GM18870 (cell line): ENCODE data around the gene FAM168A.

Experiments
- ATAC-seq: cut with Tn5 transposase; IDR thresholded peaks from one replicate; pipeline ENCODE4 v1.9.1; 2021; ENCODE audit warnings: moderate library complexity; ENCODE audit not compliant: unreplicated experiment

FAM168A gene

DNA sequence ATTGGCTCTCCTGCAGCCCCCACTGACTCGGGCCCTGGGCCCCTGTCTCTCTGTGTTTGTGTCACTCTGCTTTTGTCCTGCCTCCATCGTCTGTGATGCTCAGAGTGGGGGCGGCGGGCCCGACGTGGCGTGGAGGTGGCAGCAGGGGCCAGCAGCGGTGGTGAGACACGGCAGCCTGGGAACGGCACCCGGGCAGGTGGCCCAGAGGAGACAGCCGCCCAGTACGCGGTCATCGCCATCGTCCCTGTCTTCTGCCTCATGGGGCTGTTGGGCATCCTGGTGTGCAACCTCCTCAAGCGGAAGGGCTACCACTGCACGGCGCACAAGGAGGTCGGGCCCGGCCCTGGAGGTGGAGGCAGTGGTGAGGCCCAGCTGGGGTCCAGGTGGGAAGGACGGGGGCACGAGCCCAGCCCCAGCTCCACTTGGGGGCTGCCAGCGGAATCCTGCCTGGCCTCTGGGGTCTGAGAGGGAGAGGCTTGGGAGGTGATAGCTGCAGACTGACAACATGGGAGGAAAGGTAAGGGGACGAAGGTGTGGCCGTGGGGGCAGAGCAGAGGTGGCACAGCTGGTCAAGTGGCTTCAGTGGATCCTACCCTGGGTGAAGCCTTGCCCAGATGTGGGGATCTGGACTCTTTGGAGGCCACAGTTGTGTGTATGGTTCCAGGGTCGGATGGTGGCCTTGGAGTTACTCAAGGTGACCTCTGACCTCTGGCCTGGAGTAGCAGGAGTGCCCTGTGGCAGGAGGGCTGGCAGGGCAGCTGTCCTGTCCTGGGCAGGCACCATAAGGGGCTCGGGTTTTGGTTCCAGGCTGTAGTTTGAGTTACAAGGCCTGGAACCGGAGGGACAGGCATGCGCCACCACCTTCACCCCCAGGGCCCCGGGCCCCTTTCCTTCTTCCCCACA lies 205.6 kb downstream of the FAM168A start:
- ATAC-seq: no peak

DNA sequence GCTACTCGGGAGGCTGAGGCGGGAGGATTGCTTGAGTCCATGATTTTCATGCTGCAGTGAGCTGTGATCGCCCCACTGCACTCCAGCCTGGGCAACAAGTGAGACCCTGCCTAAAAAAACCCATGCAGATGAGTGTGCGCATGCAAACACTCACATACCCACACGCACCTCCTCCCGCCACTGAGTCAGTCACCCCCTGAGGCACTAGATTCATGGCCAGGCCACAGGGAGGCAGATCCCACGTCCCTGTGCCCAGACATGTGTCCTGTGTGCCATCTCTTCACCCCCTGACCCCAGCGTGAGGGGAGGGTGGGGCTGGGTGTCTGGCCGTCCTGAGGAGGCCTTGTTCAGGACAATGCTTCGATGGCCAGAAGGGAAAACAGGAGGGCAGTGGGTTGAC lies 206.2 kb downstream of the FAM168A start:
- ATAC-seq: no peak

DNA sequence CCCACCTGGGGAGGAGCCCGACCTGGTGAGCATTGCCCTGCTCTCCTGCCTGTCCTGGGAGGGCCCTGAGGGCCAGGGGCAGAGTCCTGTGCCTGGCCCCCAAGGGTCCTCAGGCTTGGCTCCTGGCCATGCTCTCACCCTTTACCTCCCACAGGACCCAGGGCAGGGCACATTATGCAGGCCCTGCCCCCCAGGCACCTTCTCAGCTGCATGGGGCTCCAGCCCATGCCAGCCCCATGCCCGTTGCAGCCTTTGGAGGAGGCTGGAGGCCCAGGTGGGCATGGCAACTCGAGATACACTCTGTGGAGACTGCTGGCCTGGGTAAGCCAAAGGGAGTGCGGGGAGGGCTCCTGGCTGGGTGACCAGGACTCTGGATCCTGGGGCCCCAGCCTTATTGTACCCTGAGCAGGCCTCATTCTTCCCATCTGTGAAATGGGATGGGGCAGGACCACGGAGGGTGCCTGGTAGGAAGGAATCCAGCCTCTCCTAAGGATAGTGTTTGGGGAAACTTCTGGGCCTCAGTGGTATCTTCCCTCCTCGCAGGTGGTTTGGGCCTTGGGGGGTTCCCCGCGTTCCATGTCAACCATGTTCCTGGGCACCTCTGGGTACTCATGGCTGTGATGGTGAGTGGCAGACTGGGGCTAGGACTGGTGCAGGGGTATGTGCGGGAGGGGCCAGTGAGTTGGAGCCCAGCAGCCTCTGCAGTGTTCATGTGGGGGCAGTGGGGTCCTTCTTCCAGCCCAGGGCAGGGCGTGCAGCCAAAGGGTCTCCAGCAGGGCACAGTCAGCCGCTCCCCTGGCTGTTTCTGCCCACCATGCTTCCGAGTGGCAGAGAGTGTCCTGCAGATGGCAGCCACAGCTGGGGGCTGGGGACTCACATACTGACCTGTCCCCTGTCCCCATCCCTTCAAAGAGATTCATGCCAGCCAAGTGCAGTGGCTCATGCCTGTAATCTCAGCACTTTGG lies 207.0 kb downstream of the FAM168A start:
- ATAC-seq: no peak

DNA sequence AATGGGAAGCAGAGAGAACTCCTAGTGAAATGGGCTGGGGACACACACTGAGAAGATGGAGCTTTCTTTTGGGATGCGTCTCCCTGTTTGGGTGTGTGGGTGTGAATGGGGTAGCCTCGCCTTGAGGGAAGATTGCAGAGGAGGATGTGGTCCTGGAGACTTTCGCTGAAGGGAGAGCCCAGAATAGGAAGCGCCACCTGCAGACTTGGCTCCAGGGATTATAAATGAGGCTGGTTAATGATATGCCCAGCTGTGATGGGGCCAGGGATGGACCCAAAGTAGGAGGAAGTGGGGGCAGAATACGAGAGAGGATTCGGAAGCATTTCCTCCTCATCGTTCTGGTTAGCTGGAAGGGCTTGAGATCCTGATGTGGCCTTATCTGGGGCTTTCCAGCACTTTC lies 208.0 kb downstream of the FAM168A start:
- no peak for ATAC-seq

DNA sequence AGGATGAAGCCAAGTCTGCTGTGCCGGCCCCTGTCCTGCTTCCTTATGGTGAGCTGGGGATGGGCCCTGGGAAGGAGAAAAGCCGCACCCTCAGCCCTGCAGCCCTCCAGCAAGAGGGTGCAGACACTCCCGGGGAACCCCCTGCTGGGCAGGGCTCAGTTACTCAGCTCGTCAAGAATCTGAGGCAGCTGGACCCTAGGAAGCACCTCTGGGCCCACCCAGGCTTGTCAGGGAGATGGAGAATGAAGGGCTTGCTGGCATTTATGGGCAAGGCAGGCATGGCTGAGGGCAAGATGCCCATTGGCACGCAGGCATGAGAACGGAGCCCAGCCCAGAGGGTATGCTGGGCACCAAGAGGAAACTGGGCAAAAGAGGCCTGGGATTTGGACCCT lies 208.8 kb downstream of the FAM168A start:
- ATAC-seq: no peak

DNA sequence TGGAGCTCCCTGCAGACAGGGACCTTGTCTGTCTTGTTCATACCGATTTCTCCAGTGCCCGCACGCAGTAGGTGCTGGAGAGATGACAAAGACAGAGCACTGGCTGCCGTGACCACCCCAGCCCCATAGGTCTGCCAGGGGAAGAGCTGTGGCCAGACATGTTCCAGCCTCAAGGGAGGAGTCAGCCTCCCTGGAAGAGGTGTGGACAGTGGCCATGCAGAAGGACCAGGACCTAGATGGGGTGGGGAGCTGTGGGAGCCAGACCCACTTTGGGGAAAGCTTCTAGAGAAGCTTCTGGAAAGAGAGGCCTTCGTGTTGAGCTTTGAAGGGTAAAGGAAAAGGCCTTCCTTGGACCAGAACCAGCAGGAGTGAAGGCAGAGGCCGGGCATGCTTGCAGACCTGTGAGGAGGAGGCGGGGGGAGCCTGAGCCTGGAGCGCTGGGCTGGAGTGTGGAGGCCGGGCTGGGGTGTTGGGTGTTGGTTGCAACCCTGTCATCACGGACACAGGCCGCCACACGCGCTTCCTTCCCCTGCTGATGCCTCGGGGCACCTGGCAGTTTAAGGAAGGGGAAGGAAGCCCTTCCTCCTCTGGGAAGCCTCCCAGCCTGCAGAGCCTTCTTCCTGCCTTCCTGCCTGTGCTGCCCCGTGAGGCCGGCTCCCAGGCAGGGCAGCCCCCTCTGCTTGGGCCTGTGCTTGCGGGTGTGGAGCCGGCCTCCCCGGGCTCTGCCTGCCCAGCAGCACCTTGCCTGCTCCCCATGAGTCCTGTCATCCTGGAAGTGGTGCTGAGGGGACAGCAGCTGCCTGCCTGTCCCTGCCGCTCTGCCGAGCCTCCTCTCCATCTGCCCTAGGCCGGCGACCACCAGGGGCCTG lies 209.4 kb downstream of the FAM168A start:
- ATAC-seq: no peak

DNA sequence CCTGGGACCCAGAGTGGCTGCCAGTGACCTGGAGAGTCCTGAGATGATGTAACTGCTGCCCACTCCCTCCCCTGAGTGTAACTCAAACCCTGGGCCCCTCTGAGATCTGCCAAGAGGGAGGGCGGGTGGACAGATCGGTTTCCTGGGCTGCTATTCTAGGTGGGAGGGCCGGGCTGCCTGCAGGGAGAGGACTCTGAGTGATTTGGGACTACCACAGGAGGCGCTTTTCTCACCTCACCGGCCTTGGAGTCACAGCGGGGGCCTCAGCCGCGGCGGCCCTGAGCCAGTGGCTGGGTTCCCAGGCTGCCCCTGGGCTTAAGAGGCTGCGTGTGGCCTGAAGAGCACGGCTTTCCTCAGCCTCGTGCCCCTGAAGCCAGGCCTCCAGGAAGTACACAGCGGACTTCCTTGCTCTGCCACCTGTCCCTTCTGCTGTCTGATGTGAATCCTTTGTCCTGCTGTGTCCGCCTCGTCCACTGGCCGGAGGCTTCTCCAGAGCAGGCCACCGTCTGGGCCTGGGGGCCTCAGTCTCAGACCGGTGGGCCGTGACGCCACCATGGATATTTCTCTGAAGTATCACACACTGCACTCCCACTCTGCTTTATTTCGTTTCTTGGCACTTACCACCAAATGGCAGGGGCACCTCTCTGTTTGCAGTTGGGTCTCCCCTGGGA lies 210.2 kb downstream of the FAM168A start:
- no peak for ATAC-seq

DNA sequence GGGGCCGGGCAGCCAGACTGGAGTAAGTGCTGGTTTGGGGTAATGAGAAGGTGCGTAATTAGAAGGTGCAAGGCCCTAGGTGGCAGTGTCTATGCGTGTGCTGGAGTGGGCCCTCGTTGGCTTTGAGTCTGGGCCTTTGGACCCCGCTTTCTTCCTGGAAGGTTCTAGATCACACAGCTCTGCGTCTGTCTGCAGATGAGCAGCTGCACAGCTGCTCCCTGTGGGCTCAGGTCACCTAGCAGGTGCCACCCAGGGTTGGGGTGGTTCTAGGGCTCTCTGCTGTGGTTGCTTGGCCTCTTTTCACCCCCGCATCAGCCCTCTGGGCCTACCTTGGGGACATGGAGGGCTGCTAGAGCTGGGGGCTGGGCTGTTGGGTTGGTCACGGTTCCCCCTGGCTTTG lies 211.4 kb downstream of the FAM168A start:
- ATAC-seq: no peak

DNA sequence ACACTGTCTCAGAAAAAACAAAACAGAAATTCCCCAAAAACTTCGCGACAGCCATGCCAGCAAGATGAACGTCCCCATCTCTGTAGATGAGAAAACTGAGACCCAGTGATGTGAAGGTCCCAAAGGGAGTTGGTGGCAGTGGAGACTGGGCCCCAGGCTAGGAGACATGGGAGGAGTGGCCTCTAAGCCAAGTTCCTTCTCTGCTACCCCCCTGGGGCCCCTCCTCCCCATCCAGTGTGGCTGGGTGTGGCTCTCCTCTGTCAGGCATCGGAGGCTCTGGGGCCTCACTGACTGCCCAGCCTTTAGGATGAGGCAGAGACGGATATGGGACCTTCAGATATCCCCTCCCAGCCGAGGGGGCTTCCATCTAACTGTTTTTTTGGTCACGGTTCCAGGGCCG lies 211.9 kb downstream of the FAM168A start:
- no peak for ATAC-seq

DNA sequence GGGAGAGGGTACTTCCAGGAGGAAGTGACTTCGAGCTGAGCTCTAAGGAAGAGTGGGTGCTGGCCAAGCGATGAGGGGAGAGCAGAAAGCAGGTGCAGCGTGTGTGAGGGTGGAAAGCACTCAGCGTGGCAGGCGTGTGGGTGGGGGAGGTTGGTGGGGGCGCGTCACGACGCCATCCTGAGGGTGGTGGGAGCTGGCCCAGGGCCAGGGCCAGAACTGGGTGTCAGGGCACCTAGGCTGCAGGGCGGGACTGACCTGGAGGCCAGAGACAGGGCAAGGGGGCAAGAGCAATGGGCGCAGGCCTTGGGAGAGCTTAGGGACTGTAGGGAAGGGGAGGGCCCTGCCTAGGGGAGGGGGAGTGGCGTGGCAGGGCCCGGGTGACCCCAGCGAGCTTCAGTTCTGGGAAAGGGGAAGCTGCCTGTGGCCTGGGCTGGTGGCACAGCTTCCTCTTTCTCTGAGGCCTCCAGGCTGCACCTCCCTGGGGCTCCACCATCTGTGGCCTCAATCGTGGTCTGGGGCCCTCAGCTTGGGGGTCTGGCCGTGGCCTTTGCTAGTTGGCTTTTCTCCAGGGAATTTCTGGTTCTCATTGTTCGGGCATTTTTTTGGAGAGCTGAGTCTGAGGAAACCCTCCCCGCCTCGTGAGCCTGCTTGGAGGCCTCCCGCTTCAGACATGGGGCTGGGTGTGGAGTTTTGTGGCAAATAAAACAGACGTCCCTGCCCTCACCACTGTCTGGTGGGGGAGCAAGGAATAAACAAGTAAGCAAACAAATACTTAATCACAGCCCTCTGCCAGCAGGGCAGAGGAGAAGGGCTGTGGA lies 212.8 kb downstream of the FAM168A start:
- no peak for ATAC-seq

DNA sequence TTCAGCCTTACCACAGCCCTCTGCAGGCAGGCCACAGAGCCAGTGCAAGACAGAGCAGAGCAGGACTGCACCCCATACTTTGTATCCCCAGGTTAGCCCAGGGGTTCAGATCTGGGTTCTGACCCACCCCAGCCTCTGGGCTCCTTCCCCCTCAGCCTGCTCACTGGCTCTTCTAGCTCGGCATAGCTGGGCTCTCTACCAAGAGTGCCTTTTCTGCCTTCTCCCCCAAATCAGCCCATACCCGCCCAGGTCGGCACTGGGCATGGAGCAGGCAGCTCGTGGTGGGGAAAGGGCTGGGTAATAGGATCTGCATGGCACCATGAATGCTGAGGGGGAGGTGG lies 213.4 kb downstream of the FAM168A start:
- no peak for ATAC-seq

DNA sequence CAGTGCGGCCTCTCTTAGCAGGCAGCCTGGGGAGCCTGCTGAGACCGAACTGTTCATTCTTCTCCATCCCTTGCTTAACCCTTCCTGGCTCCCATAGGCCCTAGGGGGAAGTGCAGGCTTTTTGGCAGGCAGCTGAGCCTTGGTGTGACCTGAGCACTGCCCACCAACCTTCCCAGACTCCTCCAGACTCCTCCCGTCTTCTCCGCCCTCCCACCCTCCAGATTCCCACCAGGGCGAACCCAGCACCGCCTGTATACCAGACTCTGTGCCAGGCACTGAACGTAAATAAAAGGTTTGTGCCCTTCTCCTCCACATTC lies 213.8 kb downstream of the FAM168A start:
- ATAC-seq: no peak

DNA sequence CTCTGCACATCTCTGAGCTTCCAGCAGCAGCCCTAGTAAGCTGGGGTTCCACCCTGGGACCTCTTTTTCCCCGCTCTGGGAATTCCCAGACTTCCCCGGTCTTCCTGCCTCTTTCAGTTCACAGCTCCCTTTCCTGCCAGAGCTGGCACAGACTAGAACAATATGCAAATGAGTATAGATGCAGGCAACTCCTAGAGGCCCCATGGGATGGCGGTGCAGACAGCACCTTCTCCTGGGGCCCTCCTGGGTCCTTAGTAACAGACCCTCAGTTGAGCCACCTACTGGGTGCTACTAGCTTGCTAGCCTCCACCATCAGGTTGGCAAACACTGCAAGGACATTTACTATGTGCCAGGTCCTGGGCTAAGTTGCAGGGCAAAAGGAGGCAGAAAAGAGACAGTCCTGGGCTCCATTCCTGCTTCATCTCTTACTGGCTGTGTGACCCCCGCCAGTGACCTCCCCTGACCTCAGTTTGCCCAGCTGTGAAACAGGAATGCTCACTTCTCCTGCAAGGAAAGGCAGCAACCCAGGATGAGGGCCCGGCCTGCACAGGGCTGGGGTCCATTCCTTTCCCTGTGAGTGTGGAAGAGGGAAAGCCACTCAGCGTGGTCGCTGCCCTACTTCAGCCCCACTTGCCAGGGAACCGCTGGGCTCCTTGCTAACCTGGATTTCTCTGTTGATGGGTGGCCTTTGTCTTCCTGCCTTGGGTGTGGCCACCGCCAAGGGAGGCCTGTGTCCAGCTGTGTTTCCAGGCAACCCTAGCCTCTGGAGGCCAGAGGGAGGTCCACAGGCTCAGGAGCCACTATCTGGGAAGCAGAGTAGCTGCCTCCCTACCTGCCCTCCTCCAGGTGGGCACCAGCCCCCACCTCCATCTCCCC lies 214.4 kb downstream of the FAM168A start:
- ATAC-seq: no peak

DNA sequence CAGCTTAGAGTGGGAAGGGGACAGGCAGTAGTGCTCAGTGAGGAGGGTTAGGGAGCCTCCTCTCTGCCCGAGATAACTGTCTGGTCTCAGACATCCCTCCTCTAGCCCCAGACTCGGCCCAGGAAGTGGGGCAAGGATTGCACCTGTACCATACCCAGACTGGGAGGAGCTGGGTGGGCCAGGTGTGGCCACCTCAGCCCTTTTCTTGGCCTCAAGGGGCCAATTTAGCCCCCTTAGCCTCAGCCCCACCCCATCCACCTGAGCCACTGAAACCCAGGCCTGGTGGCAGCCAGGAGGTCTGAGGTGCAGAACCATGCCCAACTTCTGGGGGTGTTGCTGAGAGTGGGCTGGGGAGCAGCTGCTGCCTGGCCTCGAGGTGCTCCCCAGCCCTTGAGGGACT lies 215.2 kb downstream of the FAM168A start:
- no peak for ATAC-seq

DNA sequence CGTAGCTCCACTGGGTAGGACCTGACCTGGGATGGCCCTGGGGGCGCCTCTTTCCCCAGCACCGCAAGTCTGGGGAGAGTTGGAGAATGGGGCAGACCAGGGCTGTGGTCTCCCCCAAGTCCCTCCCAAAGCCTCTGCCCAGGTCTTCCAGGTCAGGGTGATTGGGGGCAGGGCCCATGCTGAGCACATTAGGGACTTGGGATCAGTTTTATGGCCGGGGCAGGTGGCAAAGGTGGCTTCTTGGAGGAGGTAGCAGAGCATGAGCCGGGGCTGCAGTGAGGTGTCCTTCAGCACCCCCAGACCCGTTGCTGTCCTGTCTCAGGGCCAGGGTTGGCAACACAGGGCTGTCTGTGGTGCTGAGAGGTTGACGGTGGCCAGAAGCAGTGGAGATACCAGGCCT lies 215.7 kb downstream of the FAM168A start:
- ATAC-seq: no peak

DNA sequence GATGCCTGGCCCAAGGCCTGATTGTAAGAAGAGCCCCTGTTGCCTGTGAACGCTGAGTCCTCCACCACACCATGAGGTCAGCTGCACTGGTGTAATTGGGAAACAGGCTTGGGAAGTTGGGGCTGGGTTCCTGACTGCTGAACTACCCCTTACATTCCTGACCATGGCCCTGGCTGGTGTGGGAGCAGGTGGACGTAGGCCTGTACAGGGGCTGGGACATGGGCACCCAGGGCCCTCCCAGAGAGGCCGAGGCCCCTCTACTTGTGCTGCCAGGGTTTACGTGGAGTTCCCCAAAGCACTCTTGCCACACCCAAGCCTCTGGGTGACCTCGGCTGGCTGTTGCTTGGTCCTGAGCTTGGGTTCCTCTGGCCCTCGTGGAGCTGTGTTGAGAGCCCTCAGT lies 216.3 kb downstream of the FAM168A start:
- ATAC-seq: no peak

DNA sequence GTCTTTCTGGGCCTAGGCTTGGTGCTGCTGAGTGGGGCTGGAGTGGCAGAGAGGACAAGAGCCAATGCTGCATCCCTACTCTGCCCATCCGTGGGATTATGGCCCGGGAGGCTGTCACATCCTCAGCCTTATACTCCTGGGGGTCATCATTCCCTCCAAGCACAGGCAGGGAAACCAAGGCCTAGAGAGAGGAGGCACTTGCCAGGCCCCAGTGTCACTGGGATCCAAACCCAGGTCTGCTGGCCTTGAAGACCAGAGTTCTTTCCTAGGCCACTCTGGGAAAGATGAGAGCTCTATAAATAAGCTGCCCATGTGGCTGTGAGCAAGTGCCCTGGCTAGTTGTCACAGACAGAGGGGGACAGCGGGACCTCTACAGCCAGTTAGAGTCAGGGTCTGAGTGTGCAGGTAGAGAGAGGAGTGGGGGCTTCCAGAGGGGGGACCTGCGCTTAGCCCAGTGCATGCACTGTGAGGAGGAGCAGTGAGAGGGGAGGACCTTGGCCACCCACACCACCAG lies 217.0 kb downstream of the FAM168A start:
- no peak for ATAC-seq

DNA sequence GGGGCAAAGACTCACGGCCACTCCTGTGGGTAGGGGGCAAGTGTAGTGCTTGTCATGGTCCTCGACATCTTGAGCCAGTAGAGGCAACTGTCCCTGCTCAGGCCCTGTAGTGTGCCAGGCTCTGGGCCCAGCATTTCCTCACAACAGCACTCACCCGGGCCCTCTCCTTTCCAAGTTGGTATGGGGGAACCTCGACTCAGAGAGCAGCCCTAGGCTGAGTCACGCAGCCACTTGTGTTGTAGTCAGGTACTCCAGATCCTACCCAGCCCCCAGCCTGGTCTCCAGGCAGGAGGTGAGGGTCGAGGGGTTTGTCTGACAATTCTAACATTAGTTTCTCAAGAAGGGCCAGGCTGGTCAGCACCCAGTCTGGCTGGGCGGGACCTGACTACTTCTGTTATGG lies 217.6 kb downstream of the FAM168A start:
- ATAC-seq: no peak
